GM10266 (cell line): ENCODE measurements around the gene TBC1D24.
A peak's percentile ranks its signal among the peaks of the same experiment; 100 is the strongest.

Source experiments
- DNase-seq: peaks from one replicate; pipeline ENCODE4 v3.0.0; 2012; ENCODE audit errors: extremely low spot score
- TF ChIP-seq, protein P1 (sequence below): IDR thresholded peaks from 2 replicates; pipeline ENCODE4 v1.5.1; 2012; ENCODE audit warnings: mild to moderate bottlenecking, low read depth; ENCODE audit not compliant: control insufficient read depth, insufficient read depth; ENCODE audit errors: missing control alignments

Gene TBC1D24

DNA sequence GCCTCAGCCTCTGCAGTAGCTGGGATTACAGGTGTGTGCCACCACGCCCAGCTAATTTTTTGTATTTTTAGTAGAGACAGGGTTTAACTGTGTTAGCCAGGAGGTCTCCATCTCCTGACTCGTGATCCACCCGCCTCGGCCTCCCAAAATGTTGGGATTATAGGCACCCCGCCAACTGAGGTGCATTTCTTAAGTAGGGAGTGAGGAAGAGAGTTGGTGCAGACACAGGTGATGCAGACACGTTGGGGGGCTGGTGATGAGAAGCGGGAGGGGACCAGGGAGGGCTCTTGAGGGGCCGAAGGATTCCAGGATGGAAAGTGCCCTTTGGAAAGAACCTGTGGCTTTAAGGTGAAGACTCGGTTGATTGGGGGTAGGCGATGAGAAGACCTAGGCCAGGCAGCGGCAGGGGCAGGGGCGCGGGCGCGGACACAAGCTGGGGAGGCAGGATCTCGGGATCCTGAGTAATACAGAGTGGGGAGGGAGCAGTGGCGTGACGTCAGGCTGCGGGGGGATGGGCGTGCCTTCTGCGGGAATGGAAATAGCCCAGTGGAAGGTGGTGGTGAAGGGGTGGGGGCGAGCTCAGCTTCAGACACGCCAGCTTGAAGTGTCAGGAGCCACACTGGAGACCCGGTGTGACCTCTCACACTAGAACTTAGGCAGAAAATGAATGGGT, 36.3 kb downstream of the TBC1D24 start:
- no peak for DNase-seq
- TF ChIP-seq, protein P1, sequence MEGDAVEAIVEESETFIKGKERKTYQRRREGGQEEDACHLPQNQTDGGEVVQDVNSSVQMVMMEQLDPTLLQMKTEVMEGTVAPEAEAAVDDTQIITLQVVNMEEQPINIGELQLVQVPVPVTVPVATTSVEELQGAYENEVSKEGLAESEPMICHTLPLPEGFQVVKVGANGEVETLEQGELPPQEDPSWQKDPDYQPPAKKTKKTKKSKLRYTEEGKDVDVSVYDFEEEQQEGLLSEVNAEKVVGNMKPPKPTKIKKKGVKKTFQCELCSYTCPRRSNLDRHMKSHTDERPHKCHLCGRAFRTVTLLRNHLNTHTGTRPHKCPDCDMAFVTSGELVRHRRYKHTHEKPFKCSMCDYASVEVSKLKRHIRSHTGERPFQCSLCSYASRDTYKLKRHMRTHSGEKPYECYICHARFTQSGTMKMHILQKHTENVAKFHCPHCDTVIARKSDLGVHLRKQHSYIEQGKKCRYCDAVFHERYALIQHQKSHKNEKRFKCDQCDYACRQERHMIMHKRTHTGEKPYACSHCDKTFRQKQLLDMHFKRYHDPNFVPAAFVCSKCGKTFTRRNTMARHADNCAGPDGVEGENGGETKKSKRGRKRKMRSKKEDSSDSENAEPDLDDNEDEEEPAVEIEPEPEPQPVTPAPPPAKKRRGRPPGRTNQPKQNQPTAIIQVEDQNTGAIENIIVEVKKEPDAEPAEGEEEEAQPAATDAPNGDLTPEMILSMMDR, result no peak

DNA sequence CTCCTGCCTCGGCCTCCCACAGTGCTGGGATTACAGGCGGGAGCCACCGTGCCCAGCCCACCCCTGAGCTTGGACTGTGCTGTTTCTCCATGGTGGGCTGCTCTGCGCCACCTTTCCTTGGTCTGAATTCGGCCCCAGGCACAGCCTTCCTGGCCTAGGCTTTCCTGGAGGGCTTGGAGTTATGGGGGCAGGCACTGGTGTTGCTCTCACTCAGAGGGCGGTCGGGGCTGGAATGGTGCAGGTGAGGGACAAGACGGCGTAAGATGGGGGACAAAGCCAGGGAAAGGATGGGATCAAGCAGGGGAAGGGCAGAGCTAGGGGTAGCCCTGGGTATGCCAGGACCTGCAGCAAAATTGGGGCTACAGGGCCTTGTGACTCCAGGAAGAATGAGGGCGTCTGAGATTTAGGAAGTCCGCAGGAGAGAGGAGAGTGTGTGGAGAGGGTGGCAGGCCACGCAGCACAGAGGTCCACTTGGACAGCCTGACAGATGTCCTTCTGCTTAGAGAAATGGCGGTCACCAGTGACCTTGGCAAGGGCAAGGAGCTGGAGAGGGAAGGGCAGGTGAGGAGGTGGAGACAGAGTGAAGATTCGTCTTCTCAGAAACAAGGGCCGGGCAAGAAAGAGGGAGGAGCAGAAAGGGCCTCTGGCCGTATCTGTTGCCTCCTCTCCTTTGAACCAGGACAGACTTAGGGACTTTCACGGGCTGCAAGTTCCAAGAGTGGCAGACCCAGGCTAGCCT, 37.2 kb downstream of the TBC1D24 start:
- no peak for DNase-seq

DNA sequence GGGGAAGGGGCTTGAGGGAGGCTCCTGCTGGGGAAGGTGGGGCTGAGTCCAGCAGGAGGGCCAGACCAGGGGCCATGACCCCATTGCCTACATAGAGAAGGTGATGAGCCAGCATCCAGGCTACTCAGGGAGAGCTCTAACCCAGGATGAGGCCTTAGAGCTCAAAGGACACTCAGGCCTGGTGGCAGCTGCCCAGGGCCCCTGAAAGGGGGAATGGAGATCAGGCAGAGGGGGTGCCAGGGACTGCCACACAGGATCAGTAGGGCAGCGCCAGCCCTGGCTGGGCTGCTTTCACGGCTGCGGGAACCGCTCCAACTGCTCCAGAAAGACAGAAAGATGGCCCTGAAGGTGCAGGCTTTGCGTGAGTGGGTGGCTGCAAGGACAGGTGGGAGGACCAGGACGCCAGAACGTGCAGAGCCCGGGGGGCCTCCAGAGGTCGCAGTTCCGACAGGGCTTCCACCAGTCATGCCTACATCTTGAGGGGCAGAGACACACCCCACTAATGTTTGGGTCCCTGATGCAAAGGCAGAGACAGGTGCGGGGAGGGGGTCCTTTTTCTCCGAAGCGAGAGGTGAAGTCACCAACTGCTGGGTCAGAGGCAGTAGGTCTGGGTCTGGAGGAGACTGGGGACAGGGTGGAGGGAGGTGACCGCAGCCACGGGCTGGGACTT, 37.9 kb downstream of the TBC1D24 start:
- no peak for DNase-seq
- TF ChIP-seq, protein P1, result peak; percentile 30

More for the DNA sequence above, 37.2 kb downstream of the TBC1D24 start:
- TF ChIP-seq, protein P1, result no peak

DNA sequence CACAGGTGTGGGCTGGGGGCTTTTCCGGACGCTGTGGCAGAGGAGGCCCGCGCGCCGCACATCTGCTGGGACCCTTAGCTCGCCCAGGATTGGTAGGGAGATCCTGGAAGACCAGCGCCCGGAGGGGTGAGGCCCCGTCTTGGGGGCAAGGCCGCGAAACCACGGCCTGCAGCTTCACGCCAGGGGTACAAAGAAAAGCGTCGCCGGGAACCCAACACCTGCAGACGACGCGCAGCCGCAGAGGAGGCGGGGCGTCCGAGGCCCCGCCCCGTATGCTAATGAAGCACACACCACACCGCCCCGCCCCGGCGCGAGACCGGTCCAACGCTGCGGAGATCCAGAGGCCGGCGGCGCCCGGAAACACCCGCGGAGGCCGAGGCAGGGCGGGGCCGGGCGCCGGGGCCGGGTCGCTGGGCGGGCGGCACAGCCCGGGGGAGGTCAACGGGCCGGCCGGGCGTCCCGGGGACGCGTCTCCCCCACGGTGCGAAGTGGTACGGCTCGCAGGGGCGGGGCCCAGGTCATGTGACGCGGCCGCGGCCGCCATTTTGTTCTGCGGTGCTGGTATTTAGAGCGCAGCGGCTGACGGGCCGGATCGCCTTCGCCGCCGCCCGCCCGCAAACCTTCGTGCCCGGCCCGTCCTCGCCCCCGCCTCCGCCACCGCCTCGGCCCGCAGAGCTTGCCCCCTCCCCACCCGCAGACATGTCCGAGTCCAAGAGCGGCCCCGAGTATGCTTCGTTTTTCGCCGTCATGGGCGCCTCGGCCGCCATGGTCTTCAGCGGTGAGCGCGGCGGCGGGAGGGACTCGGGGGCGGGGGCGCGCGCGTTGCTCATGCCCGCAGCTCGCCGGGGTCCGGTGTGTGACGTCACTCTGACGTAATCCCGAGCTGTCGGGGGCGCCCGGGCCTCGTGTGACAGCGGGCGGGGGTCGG, 38.7 kb downstream of the TBC1D24 start, which contains the start of gene ATP6V0C:
Gene ATP6V0C, plus strand, starts transcription at position 548 of the 928 bp plus-strand sequence. Its CDS starts 152 bp downstream, at position 700.
- TF ChIP-seq, protein P1, result no peak
- DNase-seq, result peak; percentile 98

DNA sequence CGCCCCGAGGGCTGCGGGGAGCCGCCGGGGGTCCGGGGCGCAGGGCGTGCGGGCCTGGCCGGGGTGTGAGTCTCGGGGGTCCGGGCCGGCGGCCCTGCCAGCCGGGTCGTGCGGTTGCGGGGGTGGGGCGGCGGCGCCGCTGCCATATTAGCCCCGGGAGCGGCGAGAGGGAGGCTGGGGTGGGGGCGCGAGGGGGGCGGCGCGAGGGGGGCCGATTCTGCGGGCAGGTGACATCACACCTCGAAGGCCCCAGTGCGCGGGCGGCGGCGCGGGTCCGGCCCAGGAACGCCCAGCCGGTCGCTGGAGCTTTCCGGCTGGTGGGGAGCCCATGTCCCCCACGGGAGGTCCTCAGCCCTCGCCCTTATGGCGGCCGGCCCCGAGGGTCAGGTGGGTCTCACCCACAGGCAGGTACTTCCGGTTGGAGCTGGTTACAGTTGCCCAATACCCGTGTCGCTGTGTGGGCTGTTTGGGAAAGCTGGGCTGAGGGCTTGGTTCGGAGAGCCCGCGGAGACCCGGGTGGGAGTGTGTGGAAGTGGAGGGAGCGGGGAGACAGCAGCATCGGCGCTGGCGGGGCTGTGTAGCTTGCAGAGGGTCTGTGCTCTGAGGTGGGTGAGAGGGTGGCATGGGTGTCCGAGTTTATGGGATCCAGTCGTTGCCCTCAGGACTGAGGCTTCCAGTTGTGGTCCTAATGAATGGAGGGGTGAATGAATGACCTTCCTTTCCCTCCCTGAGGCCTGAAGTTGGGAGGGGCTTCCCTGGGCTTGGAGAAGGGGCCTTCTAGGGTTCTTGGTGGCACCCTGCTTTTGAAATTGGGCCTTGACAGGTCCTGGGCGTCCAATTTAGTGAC, 39.6 kb downstream of the TBC1D24 start:
- TF ChIP-seq, protein P1, result no peak
- no peak for DNase-seq
